HG03045 (cell line): ENCODE results near the gene ATP8A2.

Experiments
- ATAC-seq: cut with Tn5 transposase; IDR thresholded peaks from one replicate; pipeline ENCODE4 v1.9.1; 2021; ENCODE audit warnings: mild to moderate bottlenecking, moderate library complexity; ENCODE audit not compliant: unreplicated experiment

ATP8A2 gene

DNA sequence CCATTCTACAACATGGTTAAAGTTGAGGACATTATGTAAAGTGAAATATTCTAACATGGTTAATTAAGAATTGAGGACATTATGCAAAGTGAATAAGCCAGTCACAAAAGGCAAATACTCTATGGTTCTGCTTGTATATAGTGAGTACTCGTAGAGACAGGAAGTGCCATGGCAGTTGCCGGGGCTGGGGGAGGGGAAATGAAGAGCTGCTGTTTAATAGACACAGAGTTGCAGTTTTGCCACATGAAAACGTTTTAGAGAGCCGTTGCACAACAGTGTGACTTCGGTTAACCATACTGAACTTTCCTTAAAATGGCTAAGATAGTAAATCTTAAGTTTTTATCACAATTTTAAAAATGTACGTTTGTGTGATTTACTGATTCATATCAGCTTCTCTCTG is 503.1 kb downstream of the ATP8A2 start:
- ATAC-seq: no peak

DNA sequence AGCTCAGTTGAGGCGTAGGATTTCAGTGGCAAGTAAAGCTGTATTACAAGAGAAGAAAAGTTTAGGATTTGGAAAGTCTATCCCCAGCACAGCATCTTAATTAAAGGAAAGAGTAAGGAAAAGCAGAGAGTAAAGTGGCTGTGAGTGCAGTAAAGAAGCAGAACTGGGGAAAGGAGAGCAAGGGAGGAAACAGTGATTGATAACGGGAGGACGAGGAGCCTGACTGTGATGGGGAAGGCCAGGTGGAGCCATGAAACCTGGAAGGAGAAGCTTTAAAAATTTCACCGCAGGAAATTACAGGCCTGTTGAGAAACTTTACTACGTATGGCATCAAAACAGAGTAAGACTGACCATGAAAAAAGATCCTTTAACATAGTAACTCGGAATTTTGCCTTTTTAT is 504.5 kb downstream of the ATP8A2 start:
- no peak for ATAC-seq

DNA sequence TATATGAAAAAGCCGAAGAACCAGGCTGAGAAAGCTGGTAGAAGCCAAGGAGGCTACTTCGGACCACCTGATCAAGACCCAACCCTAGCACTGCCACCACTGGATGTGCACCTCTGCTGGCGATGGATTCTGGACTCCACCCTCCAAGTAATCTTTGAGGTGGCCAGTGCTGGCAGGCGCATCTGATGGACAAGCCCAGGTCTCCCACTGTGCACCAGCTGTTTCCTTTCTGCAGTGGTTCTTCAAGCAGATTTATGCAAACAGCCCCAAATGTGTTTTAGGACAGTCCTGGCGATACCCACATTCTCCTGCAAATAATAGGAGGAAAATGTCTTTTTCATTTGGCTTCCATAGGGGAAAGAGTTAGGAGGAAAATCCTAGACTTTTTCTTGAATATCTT is 507.7 kb downstream of the ATP8A2 start:
- ATAC-seq: no peak

DNA sequence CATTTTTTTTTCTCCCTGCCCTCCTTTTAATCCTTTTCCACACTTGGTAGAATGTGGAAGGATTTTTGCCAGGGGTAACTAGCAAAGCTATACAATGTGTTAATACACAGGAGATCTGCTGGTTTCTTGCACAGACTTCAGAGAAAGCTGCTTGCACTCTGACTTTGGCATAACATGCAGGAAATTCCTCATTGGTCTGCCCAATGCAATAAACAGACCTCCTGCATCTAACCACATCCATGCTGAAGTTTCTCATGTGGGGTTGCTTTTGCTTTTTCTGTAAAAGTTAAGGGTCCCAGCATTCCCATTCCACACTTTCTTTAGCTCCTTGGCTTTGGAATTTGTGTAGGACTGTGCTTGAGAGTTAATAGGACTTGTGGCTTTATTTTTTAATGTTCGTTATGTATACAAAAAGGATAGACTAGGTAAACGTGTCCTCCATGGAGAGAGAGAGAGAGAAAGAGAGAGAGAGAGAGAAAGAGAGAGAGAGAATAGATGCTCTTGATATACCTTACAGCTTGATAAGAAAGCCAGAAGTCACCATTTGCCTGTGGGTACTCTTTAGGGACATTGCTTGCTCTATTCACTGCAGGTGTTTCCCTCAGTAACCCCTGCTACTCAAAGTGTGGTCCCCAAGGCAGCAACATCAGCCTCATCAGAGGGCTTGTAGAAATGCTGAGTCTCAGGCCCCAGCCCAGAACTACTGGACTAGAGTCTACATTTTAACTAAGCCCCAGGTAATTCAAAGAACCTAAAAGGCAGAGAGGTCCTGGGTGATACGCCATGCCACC is 509.6 kb downstream of the ATP8A2 start:
- ATAC-seq: no peak

DNA sequence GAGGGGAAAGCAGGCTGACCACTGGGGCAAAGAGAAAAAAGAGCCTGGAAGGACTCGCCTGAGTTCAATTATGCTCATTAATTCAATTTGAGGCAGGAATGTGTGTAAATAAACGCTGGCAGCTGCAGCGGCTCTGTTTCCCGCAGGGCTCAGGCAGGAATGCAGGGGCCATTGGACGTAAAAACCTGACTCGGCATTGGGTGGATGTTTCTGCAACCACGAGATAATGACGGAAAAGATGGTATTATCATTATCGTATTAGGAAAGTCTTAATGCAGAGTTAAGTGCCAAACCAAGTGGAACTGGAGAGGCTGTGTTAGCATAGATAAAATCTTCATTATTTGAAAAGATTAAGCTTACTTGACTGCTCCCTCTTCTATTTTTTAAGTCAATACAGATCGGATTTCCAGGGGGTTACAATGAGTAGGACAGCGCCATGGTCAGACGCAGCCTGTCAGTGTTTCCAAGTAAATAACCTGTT is 510.2 kb downstream of the ATP8A2 start:
- ATAC-seq: no peak

DNA sequence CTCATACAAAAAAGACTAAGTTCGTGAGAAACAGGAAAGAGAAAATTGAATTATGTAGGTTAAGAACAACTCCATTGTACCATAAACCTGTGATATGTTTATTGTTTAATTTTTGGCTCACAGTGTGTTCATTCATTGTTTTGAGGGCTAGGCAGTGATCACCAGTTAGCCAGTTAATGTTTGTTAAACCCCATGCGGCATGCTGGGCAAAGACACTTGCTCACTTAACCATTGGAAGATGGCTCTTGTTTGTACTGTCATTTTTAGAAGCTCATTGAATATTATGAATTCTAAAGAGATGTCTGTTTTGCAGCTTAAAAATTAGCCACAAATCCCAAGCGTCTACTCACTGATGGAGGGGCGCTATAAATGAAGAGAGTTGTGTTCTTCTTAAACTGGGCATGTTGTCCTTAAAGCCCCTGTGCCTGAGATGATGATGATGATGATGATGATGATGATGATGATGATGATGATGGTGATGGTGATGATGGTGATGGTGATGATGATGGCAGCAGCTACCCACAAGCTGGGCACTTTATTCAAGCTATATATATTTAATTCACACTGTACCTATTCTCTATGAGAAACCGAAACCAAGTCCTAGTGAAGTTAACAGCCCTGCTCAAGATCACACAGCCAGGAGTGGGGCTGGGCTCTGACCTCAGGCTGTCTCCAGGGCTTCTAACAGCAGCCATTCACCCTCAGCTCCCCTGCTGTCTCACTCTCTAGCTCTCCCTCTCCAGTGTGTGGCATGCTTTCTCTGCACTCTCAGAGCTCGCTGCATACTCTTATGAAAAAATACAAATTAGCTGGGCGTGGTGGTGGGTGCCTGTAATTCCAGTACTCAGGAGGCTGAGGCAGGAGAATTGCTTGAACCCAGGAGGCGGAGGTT is 510.9 kb downstream of the ATP8A2 start:
- ATAC-seq: no peak

DNA sequence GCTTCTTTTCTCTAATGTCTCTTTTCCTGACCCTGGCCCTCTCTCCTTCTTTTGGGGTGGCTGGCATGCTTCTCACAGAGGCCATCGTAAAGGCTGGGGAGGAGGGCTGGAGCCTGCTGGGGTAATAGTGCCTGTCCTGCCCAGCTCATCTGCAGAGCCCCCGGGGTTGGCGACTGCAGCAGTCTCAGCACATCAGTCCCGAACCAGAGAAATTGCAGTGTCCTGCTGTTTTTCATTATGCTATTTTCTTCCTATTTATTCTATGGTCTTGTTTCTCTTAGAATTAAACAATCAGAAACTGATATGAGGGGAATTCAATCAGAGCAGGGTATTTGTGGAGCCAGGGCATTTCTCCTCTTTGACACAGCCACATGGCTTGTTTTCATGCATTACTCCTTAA is 513.6 kb downstream of the ATP8A2 start:
- no peak for ATAC-seq

DNA sequence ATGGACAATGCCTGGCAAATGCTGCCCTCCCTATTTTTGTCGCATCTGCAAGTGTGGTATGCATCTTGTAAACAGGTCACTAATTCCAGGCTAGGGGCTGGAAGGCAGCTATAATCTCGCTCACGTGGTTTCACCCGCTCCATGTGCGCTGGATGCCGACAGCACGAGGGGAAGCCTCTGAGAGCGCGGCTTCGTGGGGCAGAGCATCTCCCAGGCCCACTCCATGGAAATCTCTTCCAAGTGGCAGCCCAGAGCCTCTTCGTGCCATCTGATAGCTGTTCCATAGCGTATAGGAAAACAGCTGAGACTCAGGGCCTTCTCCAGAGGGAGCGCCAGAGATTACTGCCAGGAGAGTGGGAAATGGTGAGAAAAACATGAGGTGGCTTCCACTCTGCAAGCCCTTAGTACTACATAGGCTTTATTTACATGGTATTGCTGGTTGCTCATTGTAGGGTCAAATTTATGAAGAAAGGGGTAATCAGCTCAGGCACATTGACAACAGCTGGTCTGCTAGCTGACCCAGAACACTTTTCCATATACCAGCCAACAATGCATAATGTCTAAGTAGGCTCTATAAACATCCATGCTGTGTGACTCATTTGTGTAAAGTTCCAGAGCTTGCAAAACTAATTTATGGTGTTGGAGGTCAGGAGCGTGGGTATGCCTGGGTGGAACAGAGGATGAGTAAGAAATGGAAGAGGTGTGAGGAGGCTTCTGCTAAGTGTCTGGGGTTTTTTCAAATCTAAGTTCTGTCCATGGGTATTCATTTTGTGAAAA is 514.9 kb downstream of the ATP8A2 start:
- ATAC-seq: no peak

DNA sequence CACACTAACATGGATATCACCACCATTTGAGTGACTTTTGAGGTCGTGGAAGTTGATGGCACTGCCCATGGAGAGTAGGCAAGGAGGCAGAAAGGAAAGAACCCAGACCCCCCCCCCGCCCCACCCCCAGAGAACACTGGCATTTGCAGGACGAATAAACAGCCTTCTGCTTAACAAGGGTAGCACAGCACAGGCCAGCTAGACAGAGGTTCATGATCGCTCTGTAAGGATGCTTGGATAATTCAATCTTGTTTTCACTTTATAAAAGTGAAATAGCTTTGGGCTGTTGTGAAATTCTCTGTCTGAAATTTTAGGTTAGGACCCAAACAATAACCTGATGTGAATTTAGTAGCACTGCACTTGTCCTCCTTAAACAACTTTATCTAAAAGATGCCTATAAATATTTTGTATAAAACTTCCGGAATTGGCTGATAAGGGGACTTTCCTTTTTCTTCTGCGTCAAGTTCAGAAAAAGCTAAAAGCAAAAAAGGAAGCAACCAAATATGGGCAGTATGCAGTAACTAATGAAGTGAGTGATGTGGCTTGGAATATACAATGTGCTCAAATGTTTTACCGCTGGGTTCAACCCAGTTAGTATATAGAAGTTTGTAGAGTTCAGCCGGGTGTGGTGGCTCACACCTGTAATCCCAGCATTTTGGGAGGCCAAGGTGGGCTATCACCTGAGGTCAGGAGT is 516.3 kb downstream of the ATP8A2 start:
- no peak for ATAC-seq

DNA sequence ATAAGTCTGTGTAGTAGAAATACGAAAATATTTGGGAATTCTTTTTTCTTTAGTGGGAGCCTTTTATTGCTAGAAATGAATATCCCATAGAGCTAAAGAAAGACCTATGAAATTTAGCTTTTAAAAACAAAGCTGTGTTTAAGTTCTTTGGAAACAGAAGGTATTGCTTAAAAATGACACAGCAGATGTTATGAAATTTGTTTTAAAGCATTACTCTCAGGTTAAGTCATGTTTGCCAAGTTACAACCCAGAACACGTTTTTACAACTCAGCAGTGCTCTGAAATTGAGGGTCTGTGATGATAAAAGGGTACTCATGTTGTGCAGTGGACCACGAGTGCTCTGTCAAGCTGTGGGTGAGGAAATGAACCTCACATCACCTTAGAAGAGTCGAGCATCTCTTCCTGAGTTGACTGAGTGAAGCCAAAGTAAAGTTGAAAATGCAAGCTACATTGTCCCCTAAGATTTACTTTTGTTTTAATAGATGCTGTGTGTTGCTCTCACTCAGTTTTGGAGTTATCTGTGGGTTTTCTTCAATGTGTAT is 519.0 kb downstream of the ATP8A2 start:
- ATAC-seq: no peak

DNA sequence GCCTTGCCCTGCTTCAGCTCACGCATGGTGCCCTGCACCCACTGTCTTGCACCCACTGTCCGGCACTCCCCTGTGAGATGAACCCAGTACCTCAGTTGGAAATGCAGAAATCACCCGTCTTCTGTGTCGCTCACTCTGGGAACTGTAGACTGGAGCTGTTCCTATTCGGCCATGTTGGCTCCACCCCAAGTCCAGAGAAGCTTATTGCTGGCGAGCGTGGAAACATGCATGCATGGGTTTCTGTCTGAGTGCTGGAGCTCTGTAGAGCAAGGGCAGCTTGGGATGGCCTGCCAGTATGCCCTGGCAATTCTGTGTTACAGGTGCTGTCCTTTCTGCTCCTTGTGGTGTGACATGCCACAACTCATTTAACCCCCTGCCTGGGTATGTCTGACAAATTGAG is 527.2 kb downstream of the ATP8A2 start:
- no peak for ATAC-seq

DNA sequence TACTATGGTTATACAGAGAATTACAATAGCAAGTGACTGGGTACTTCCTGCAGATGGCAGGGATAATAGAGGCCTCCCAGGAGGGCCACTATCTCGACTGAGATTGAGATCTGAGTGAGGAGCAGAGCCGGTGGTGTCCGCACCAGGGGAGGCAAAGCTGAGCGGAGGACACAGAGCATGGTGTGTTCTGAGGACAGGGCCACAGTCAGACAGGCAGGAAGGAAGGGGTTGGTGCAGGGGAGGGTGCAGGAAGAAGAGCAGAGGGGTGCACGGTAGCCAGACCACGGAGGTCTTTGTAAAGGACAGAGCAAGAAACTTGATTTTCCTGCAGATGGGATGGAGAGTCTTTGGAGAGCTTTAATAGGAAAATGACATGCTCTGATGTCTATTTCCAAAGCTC is 527.7 kb downstream of the ATP8A2 start:
- no peak for ATAC-seq

DNA sequence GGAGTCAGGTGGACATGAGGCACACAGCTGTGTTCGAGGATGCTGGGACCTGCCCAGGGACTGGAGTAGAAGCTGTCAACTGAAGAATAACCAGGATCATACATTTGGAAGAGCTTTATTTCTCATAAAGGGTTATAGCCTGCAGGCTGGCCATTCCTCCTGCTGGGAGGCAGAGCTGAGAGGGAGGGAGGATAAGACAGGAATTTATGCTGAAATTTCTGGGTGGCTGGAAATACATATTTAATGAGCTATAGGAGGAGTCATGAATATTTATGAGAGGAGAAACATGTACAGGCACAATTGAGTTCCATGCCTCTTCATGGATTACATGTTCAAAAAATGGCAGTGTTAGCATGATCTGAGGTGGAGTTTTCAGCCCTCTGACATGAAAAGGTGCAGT is 528.2 kb downstream of the ATP8A2 start:
- no peak for ATAC-seq

DNA sequence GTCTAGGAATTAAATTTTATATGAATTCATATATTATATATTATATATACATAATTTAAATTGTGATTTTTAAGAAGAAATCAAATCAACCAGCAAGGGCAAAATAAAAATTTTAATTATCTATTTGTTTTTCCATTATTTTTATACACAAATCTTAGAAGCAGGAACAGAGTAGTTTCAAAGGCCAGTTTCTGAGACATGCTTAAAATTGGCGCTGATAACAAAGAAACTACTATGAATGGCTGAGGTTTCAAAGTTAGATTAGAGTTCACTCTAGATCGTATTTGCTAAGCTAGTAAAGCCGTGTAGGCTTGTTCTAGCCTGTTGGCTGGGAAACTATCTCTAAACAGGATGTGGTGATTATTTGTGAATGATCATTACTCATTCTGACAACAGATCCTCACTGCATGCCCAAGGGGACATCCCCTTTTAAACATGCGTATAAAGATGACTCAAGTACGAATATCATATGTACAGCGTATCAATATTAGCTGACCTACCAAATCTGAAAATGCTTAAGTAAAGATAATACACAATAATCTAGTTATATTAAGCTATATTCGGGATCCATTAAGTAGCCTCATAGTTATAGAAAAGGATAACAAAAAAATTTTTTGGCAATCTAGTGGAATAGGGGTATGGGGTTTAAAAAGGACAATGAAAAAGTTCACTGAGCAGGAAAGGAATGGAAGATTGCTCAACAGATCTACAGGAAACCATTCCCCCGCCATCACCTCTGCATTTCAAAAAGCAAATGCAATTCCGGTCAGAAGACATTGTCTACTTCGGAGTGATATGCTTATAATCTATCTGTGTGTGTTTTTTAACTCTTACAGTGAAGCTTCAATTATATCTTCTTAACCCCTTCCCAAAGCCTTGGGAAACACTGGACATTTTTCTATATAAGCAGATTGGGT is 529.9 kb downstream of the ATP8A2 start:
- peak; percentile 56 for ATAC-seq

DNA sequence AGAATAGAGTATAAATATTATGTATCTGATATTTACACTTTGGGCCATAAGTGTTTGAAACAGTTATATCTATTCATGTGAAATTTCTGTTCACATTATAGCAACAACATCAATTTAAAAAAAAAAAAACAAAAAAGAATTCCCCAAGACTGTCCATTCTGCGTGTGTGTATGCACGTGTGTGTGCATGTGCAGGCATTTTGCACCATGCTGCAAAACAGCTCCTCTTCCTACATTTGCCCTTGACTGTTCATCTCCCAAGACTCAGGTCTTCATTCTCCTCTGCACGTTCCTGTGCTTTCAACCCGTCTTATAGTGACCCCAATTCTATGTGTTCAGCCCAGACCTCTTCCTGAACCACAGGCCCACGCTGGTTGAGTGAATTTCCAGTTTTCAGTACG is 530.7 kb downstream of the ATP8A2 start:
- no peak for ATAC-seq

DNA sequence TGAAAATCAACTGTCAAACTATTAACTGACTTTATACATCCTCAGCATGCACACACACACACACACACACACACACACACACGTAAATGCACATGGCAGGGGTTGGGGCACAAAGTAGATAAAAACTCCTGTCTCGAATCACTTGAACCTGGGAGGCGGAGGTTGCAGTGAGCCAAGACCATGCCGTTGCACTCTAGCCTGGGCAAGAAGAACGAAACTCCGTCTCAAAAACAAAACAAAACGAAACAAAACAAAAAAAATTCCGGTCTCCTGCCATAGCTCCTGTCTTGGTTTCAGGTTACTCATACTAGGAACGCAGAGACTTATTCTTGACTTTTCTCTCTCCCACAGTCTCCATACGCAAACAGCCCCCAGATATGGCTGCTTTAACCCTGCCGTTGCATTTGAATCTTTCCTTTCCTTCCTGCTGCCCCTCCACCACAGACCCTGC is 531.1 kb downstream of the ATP8A2 start:
- no peak for ATAC-seq

DNA sequence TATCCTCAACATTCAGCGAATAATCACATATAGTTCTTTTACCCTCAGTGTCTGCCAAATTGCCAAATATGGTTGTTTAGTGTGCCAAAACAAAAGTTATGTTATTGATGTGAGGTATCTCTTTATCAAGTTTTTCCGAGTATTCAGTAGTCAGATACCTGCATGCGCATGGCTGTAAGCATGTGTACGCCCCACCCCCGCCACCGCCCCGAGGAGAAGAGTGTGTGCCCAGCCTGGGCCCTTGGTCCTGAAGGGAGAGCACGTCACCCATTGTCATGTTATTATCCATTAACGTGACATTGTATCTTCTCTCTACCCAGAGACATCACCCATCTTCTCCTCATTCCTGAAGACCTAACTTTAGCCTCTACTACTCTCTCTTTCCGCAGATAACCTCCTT is 533.1 kb downstream of the ATP8A2 start:
- no peak for ATAC-seq

DNA sequence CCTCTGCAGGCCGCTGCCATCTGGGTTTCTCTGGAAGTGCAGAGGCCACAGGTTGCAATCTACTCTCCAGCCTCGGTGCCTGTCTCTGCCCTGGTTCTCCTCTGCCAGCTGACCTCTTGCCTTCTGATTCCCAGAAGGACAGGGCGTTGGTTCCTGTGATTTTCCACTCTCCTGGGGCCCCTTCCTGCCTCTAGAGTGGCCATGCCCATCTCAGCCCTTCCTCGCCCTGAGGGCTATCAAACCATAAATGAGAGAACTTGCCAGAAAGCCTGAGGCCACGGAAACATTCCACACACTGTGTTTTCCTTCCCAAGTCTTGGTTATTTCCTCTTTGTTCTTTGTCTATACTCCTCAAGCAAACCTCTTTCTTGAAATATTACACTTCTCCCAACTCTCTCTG is 533.8 kb downstream of the ATP8A2 start:
- no peak for ATAC-seq

DNA sequence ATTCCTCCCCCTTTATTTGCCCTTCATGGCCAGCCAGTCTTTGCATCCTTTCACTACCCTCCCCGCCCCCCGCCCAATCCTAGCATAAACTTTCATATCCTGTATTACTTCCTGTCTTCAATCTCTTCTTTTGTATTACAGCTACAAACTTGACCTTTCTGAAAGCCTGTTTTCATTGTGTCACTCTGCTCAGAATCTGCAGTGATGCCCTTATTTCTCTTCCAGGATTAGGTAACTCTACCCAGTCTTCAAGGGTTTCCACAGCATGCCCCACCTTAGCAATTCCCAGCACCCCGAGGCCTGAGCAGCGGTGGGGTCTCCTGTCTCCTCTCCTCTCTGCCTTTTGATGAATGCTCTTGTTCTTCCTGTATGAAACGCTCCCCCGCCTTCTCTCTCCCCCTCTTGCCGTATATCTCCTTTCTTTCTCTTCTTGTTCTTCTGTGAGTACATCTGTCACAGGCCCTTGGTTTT is 534.5 kb downstream of the ATP8A2 start:
- ATAC-seq: no peak
